ENCODE measurements around the gene ZCCHC7. TPM values are rescaled to one million over a fixed set of nuclear protein-coding genes. Genes with fewer than 3 reads are reported as not detected.

The ZCCHC7 gene
- total and polyA plus RNA-seq, 2 experiments from 2014 or later: 29.8 to 38.8 TPM

- no peaks in the 10 kb centered on the region for H4K20me1 ChIP-seq (replicated peaks; ENCODE audit: insufficient read depth)
- Mint-ChIP-seq H3K27me3 (ENCODE audit: insufficient read depth, low read depth, poor library complexity) (no peaks in the 10 kb centered on the region), H3K4me3 (no peak overlapping the region), H3K9me3 (no peaks in the 10 kb centered on the region), H3K27ac (no peak overlapping the region), H3K36me3 (ENCODE audit: low read depth) (no peaks in the 10 kb centered on the region), H3K4me1 (peaks cover 66% of the 10 kb centered on the region)
- peaks cover 19% of the 10 kb centered on the region; the same call in 1 of the 2 replicates for H3K79me2 ChIP-seq (replicated peaks; ENCODE audit: insufficient read depth)
- H3K9me2 ChIP-seq (ENCODE audit: insufficient read depth): no peaks in the 10 kb centered on the region
- no peaks in the 10 kb centered on the region for H3K27me3 ChIP-seq (ENCODE audit: insufficient read depth)
- no peak overlapping the region for H2AFZ ChIP-seq
- H3K27ac ChIP-seq (ENCODE audit: low read depth): no peak overlapping the region
- ATAC-seq (no peak), DNase-seq (ENCODE audit: low spot score) (no peak)
- H3K36me3 ChIP-seq (ENCODE audit: insufficient read depth): no peaks in the 10 kb centered on the region
- H3K4me3 ChIP-seq: no peak overlapping the region
- H3F3A ChIP-seq (replicated peaks; ENCODE audit: low read depth): no peaks in the 10 kb centered on the region
- no peak overlapping the region for H3K4me2 ChIP-seq
- peaks cover 54% of the 10 kb centered on the region for H3K4me1 ChIP-seq (ENCODE audit: insufficient read depth)
- no peak for TF ChIP-seq EZH2phosphoT487 (IDR thresholded peaks at IDR 0.05; ENCODE audit: unreplicated experiment)
- no peak for TF ChIP-seq ZNF114 (CRISPR knock-in tag; IDR thresholded peaks at IDR 0.05)
- TF ChIP-seq STAT1 (IDR thresholded peaks at IDR 0.05; ENCODE audit: unreplicated experiment): no peak
- no peak for TF ChIP-seq CTCF (conservative IDR thresholded peaks at IDR 0.05; ENCODE audit: low read depth in 2 of 2)
- no peak for TF ChIP-seq EZH2 (IDR thresholded peaks at IDR 0.05; ENCODE audit: low read depth, unreplicated experiment)
- TF ChIP-seq CREB1 (CRISPR knock-in tag; IDR thresholded peaks at IDR 0.05; ENCODE audit: low read depth): no peak
- TF ChIP-seq, protein P1, sequence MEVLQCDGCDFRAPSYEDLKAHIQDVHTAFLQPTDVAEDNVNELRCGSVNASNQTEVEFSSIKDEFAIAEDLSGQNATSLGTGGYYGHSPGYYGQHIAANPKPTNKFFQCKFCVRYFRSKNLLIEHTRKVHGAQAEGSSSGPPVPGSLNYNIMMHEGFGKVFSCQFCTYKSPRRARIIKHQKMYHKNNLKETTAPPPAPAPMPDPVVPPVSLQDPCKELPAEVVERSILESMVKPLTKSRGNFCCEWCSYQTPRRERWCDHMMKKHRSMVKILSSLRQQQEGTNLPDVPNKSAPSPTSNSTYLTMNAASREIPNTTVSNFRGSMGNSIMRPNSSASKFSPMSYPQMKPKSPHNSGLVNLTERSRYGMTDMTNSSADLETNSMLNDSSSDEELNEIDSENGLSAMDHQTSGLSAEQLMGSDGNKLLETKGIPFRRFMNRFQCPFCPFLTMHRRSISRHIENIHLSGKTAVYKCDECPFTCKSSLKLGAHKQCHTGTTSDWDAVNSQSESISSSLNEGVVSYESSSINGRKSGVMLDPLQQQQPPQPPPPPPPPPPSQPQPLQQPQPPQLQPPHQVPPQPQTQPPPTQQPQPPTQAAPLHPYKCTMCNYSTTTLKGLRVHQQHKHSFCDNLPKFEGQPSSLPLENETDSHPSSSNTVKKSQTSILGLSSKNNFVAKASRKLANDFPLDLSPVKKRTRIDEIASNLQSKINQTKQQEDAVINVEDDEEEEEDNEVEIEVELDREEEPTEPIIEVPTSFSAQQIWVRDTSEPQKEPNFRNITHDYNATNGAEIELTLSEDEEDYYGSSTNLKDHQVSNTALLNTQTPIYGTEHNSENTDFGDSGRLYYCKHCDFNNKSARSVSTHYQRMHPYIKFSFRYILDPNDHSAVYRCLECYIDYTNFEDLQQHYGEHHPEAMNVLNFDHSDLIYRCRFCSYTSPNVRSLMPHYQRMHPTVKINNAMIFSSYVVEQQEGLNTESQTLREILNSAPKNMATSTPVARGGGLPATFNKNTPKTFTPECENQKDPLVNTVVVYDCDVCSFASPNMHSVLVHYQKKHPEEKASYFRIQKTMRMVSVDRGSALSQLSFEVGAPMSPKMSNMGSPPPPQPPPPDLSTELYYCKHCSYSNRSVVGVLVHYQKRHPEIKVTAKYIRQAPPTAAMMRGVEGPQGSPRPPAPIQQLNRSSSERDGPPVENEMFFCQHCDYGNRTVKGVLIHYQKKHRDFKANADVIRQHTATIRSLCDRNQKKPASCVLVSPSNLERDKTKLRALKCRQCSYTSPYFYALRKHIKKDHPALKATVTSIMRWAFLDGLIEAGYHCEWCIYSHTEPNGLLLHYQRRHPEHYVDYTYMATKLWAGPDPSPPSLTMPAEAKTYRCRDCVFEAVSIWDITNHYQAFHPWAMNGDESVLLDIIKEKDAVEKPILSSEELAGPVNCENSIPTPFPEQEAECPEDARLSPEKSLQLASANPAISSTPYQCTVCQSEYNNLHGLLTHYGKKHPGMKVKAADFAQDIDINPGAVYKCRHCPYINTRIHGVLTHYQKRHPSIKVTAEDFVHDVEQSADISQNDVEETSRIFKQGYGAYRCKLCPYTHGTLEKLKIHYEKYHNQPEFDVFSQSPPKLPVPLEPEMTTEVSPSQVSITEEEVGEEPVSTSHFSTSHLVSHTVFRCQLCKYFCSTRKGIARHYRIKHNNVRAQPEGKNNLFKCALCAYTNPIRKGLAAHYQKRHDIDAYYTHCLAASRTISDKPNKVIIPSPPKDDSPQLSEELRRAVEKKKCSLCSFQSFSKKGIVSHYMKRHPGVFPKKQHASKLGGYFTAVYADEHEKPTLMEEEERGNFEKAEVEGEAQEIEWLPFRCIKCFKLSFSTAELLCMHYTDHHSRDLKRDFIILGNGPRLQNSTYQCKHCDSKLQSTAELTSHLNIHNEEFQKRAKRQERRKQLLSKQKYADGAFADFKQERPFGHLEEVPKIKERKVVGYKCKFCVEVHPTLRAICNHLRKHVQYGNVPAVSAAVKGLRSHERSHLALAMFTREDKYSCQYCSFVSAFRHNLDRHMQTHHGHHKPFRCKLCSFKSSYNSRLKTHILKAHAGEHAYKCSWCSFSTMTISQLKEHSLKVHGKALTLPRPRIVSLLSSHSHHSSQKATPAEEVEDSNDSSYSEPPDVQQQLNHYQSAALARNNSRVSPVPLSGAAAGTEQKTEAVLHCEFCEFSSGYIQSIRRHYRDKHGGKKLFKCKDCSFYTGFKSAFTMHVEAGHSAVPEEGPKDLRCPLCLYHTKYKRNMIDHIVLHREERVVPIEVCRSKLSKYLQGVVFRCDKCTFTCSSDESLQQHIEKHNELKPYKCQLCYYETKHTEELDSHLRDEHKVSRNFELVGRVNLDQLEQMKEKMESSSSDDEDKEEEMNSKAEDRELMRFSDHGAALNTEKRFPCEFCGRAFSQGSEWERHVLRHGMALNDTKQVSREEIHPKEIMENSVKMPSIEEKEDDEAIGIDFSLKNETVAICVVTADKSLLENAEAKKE (CRISPR knock-in tag; IDR thresholded peaks at IDR 0.05): no peak
- TF ChIP-seq, protein P2, sequence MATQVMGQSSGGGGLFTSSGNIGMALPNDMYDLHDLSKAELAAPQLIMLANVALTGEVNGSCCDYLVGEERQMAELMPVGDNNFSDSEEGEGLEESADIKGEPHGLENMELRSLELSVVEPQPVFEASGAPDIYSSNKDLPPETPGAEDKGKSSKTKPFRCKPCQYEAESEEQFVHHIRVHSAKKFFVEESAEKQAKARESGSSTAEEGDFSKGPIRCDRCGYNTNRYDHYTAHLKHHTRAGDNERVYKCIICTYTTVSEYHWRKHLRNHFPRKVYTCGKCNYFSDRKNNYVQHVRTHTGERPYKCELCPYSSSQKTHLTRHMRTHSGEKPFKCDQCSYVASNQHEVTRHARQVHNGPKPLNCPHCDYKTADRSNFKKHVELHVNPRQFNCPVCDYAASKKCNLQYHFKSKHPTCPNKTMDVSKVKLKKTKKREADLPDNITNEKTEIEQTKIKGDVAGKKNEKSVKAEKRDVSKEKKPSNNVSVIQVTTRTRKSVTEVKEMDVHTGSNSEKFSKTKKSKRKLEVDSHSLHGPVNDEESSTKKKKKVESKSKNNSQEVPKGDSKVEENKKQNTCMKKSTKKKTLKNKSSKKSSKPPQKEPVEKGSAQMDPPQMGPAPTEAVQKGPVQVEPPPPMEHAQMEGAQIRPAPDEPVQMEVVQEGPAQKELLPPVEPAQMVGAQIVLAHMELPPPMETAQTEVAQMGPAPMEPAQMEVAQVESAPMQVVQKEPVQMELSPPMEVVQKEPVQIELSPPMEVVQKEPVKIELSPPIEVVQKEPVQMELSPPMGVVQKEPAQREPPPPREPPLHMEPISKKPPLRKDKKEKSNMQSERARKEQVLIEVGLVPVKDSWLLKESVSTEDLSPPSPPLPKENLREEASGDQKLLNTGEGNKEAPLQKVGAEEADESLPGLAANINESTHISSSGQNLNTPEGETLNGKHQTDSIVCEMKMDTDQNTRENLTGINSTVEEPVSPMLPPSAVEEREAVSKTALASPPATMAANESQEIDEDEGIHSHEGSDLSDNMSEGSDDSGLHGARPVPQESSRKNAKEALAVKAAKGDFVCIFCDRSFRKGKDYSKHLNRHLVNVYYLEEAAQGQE (IDR thresholded peaks at IDR 0.05; ENCODE audit: unreplicated experiment): no peak
- no peak for TF ChIP-seq POLR2AphosphoS5 (IDR thresholded peaks at IDR 0.05; ENCODE audit: low read depth)
- TF ChIP-seq JUNB (IDR thresholded peaks at IDR 0.05; ENCODE audit: unreplicated experiment): no peak
- TF ChIP-seq NANOG (IDR thresholded peaks at IDR 0.05; ENCODE audit: borderline replicate concordance): no peak
- no peak for TF ChIP-seq ZNF331 (CRISPR knock-in tag; IDR thresholded peaks at IDR 0.05; ENCODE audit: low read depth)
- no peak for TF ChIP-seq ETS1 (IDR thresholded peaks at IDR 0.05)
Observed at GRCh38 chr9:37242089-37242488, 121.7 kb downstream of the ZCCHC7 start.
